OCI-M2 (cell line): ENCODE data around the gene MBD4.
"Not testable (repeated sequence)": the region's sequence is repeated elsewhere in the genome, so short reads cannot be mapped to it uniquely, and the experiment has no call there.

Experiments used
- DNase-seq: peaks from one replicate; lab custom pipeline; 2025; ENCODE audit not compliant: unreplicated experiment; lab: John Stamatoyannopoulos, UW

MBD4 gene

DNA sequence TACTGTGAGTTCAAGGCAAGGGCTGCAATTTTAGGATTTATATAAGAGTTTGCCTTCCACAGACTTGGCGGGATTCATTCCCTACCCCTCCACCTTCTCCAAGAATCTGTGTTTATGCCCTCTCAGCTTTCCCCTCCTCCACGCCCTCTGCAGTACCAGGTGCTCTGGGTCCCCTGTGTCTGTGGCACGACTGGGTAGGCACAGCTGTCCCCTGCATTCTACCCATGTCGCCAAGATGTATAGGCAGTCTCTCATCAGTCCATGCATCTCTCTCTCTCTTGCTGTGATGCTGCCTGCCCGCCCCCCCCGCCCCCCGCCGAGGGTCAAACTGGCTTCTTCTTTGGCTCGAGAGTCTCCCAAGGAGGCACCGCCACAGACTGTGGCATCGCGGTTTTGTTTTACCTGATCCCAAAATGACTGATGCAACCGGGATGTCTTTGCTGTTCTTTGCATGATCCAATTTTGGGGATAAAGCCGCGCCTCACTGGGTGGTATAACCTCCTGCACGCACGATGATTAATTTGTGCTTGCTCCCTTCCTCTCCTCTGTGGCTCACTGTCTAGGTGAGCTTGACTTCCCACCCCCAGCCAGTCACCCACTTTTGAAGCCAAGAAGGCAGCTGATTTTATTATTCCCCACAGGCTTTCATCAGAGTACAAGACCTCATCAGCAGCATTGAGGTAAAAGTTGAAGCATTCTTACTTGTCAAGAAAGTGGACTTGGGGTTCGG lies 55.0 kb downstream of the MBD4 start:
- DNase-seq: no peak

DNA sequence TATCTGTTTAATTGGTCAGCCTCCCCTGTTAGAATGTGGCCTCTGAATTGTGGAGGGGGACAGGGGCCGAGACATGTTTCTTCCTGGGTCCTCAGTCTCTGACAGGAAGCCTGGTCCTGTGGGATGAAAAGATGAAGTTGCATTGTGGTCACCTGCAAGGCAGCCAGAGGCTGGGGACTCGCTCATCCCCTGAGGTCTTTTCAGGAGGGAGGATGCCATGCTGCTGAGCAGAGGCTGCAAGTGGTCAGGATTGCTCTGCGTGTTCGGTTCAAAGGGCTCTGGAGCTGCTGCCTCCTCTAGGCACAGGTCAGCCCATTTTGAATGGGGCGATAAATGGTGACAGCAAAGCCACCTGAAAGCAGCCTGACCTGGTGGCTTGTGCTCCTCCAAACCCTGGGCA lies 55.6 kb downstream of the MBD4 start:
- DNase-seq: not testable (repeated sequence)

DNA sequence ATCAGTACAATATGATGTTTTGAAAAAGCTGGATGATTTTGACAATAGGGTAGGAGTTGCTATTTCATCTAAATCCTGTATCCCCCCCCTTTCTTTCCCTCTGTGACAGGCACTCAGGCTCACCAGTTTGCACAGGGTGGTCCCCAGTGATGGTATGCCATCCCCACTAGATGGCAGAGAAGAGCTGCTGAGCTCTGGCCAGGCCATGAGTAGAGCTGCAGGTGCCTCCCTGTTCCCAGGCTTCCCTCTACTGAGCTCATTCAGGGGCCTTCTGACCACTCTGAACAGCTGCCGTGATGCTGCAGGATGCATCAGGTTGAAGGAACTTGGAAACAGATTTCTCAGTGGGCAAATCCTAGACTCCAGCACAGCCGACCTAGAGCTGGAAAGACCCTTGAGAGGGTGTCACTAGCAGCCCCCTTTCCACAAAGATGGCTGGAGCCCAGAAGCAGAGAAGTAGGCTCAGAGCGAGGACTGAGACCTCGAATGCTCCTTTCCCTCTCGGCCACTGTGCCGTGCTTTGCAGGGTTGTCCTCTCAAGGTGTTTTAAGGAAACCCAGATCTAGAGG lies 56.4 kb downstream of the MBD4 start:
- no peak for DNase-seq

DNA sequence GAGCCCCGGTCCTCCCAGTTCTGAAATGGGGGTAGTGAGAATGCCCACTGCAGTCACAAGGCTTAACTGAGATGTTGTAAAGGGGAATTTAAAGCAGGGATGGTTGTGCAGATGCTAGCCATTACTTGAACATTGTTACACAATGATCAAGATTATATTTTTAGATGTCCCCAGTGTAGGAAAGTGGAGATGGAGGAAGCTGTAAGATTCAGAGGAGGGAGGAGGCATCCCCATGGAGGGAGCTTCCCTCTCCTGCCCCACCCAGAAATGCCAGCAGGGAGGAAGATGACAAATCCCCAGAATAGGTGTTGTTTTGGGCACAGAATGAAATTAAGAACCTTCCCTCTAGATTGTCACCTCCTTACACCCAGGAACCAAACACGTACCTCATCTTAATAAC lies 57.4 kb downstream of the MBD4 start:
- DNase-seq: no peak
